Measurements from ENCODE around the gene VEGFA. TPM values are rescaled to one million over a fixed set of nuclear protein-coding genes. Genes with fewer than 3 reads are reported as not detected.

Gene VEGFA
- total and polyA plus RNA-seq, 2 donors from 2014 or later: 36.3 to 111 TPM

DNA sequence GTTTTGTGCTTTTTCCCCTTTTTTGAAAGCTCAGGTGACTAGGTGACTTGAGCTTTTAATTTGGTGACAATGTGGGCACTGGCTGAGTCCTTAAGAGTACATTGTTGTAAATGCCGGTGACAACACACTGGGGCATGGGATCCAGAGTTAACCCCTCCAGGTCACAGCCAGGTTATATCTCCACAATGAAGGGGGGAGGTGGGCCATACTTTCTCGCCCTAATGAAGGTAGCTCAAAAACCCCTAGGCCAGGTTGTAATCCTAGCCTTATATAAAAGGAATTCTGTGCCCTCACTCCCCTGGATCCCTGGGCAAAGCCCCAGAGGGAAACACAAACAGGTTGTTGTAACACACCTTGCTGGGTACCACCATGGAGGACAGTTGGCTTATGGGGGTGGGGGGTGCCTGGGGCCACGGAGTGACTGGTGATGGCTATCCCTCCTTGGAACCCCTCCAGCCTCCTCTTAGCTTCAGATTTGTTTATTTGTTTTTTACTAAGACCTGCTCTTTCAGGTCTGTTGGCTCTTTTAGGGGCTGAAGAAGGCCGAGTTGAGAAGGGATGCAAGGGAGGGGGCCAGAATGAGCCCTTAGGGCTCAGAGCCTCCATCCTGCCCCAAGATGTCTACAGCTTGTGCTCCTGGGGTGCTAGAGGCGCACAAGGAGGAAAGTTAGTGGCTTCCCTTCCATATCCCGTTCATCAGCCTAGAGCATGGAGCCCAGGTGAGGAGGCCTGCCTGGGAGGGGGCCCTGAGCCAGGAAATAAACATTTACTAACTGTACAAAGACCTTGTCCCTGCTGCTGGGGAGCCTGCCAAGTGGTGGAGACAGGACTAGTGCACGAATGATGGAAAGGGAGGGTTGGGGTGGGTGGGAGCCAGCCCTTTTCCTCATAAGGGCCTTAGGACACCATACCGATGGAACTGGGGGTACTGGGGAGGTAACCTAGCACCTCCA lies 2.2 kb upstream of the VEGFA start:
- peaks cover 0 to 6% (median 0%) of the 10 kb centered on the region in 3 donors for H3K36me3 ChIP-seq (ENCODE audit: control insufficient read depth in 2 of 3, insufficient read depth in 3 of 3, low read length in 3 of 3)
- no peak overlapping the region for H3K4me3 ChIP-seq (ENCODE audit: low read length in 3 of 3)
- no peak overlapping the region for H3K9ac ChIP-seq (ENCODE audit: low read length in 3 of 3)
- intact Hi-C loops (cut with DNase I): loop anchor here (5.0 to 10.0 kb wide), 2 partner anchors 103 to 314 kb away; no protein-coding TSS in a partner anchor
- peak in 2 of 5 donors; percentile 46 to 50 for DNase-seq
- no peaks in the 10 kb centered on the region for H3K4me1 ChIP-seq (ENCODE audit: control insufficient read depth in 2 of 3, insufficient read depth in 2 of 3, low read depth in 1 of 3, low read length in 3 of 3)
- TF ChIP-seq, protein P1, sequence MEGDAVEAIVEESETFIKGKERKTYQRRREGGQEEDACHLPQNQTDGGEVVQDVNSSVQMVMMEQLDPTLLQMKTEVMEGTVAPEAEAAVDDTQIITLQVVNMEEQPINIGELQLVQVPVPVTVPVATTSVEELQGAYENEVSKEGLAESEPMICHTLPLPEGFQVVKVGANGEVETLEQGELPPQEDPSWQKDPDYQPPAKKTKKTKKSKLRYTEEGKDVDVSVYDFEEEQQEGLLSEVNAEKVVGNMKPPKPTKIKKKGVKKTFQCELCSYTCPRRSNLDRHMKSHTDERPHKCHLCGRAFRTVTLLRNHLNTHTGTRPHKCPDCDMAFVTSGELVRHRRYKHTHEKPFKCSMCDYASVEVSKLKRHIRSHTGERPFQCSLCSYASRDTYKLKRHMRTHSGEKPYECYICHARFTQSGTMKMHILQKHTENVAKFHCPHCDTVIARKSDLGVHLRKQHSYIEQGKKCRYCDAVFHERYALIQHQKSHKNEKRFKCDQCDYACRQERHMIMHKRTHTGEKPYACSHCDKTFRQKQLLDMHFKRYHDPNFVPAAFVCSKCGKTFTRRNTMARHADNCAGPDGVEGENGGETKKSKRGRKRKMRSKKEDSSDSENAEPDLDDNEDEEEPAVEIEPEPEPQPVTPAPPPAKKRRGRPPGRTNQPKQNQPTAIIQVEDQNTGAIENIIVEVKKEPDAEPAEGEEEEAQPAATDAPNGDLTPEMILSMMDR (IDR thresholded peaks at IDR 0.05; ENCODE audit: borderline replicate concordance, extremely low read depth, insufficient read depth): no peak
- H3K9me3 ChIP-seq (ENCODE audit: control insufficient read depth in 2 of 3, insufficient read depth in 1 of 3, low read length in 3 of 3): no peaks in the 10 kb centered on the region
- no peak for FAIRE-seq
- H3K27ac ChIP-seq (ENCODE audit: low read depth in 2 of 2, low read length in 2 of 2): no peak overlapping the region
- no peaks in the 10 kb centered on the region for H3K27me3 ChIP-seq (ENCODE audit: control insufficient read depth, insufficient read depth, low read length)

DNA sequence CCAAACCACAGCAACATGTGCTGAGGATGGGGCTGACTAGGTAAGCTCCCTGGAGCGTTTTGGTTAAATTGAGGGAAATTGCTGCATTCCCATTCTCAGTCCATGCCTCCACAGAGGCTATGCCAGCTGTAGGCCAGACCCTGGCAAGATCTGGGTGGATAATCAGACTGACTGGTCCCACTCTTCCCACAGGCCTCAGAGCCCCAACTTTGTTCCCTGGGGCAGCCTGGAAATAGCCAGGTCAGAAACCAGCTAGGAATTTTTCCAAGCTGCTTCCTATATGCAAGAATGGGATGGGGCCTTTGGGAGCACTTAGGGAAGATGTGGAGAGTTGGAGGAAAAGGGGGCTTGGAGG lies 1.5 kb upstream of the VEGFA start:
- H3K9me3 ChIP-seq (ENCODE audit: control insufficient read depth in 2 of 3, insufficient read depth in 1 of 3, low read length in 3 of 3): no peaks in the 10 kb centered on the region
- intact Hi-C loops (cut with DNase I): loop anchor here (5.0 to 10.0 kb wide), 2 partner anchors 104 to 314 kb away; no protein-coding TSS in a partner anchor
- peaks cover 0 to 6% (median 0%) of the 10 kb centered on the region in 3 donors for H3K36me3 ChIP-seq (ENCODE audit: control insufficient read depth in 2 of 3, insufficient read depth in 3 of 3, low read length in 3 of 3)
- no peak for FAIRE-seq
- TF ChIP-seq, protein P1 (IDR thresholded peaks at IDR 0.05; ENCODE audit: borderline replicate concordance, extremely low read depth, insufficient read depth): no peak
- peak in 2 of 5 donors; percentile 30 to 32 for DNase-seq
- H3K4me3 ChIP-seq (ENCODE audit: low read length in 3 of 3): no peak overlapping the region
- H3K27me3 ChIP-seq (ENCODE audit: control insufficient read depth, insufficient read depth, low read length): no peaks in the 10 kb centered on the region
- no peak overlapping the region for H3K9ac ChIP-seq (ENCODE audit: low read length in 3 of 3)
- H3K27ac ChIP-seq (ENCODE audit: low read depth in 2 of 2, low read length in 2 of 2): no peak overlapping the region
- H3K4me1 ChIP-seq (ENCODE audit: control insufficient read depth in 2 of 3, insufficient read depth in 2 of 3, low read depth in 1 of 3, low read length in 3 of 3): no peaks in the 10 kb centered on the region

DNA sequence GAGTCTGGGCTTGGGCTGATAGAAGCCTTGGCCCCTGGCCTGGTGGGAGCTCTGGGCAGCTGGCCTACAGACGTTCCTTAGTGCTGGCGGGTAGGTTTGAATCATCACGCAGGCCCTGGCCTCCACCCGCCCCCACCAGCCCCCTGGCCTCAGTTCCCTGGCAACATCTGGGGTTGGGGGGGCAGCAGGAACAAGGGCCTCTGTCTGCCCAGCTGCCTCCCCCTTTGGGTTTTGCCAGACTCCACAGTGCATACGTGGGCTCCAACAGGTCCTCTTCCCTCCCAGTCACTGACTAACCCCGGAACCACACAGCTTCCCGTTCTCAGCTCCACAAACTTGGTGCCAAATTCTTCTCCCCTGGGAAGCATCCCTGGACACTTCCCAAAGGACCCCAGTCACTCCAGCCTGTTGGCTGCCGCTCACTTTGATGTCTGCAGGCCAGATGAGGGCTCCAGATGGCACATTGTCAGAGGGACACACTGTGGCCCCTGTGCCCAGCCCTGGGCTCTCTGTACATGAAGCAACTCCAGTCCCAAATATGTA lies 957 bp upstream of the VEGFA start:
- no peak for FAIRE-seq
- intact Hi-C loops (cut with DNase I): loop anchor here (5.0 to 10.0 kb wide), 2 partner anchors 104 to 313 kb away; no protein-coding TSS in a partner anchor
- Histone ChIP-seq H3K4me1 (ENCODE audit: control insufficient read depth in 2 of 3, insufficient read depth in 2 of 3, low read depth in 1 of 3, low read length in 3 of 3) (peaks cover 0 to under 1% (median 0%) of the 10 kb centered on the region in 3 donors), H3K9me3 (ENCODE audit: control insufficient read depth in 2 of 3, insufficient read depth in 1 of 3, low read length in 3 of 3) (no peaks in the 10 kb centered on the region), H3K27ac (ENCODE audit: low read depth in 2 of 2, low read length in 2 of 2) (no peak overlapping the region), H3K4me3 (ENCODE audit: low read length in 3 of 3) (no peak overlapping the region), H3K36me3 (ENCODE audit: control insufficient read depth in 2 of 3, insufficient read depth in 3 of 3, low read length in 3 of 3) (peaks cover 0 to 6% (median 0%) of the 10 kb centered on the region in 3 donors), H3K9ac (ENCODE audit: low read length in 3 of 3) (no peak overlapping the region), H3K27me3 (ENCODE audit: control insufficient read depth, insufficient read depth, low read length) (no peaks in the 10 kb centered on the region)
- TF ChIP-seq, protein P1 (IDR thresholded peaks at IDR 0.05; ENCODE audit: borderline replicate concordance, extremely low read depth, insufficient read depth): no peak
- DNase-seq: peak in 1 of 5 donors; percentile 85

Data from kidney (tissue), 14 donors.